DMS114 treated with DMSO at 0.1 percent for 48 hours (cell line): ENCODE measurements around the gene LETMD1.
"Not testable (repeated sequence)": the region's sequence is repeated elsewhere in the genome, so short reads cannot be mapped to it uniquely, and the experiment has no call there.

Experiments
- DNase-seq: peaks from one replicate; lab custom pipeline; 2025; ENCODE audit not compliant: unreplicated experiment; lab: John Stamatoyannopoulos, UW

LETMD1 gene, protein sequence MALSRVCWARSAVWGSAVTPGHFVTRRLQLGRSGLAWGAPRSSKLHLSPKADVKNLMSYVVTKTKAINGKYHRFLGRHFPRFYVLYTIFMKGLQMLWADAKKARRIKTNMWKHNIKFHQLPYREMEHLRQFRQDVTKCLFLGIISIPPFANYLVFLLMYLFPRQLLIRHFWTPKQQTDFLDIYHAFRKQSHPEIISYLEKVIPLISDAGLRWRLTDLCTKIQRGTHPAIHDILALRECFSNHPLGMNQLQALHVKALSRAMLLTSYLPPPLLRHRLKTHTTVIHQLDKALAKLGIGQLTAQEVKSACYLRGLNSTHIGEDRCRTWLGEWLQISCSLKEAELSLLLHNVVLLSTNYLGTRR

DNA sequence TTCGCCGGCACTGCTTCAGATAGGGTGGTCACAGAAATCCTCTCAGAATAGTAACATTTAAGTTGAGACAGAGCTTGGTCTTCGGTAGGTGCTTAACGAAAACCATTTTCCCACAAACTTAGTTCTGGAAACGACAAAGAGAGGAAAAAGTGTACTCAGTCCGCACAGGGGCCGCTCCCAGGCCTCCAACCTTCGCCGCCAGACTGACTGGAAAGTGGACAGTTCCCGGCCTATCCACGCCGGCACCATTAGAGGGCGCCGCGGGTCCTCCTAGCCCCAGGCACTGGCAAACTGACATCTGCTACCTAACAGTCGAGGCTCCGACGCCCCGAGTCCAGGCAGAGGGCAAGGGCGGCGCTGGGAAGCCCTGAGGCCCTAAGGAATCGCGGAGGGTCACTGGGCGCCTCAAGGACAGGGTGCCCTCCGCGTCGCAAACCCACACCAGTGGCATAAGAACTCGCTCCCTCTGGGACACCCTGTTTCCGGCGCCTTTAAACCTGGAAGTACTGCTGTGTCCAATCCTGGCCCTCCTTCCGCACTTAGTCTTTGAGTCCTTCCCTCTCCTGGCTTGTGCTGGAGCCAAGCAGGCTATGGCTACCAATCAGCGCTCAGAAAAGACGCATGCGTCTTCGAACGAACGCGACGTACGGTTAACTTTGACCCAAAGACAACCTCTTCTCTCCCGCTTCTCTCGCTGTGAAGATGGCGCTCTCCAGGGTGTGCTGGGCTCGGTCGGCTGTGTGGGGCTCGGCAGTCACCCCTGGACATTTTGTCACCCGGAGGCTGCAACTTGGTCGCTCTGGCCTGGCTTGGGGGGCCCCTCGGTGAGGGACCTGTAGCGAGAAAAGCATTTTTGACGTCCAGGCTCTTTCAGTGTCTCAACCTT lies at the start of gene LETMD1:
Gene LETMD1 (plus strand): TSS at position 673 of the 886 bp plus-strand sequence. CDS start 30 bp downstream, at position 703.
- peak; percentile 99 for DNase-seq

DNA sequence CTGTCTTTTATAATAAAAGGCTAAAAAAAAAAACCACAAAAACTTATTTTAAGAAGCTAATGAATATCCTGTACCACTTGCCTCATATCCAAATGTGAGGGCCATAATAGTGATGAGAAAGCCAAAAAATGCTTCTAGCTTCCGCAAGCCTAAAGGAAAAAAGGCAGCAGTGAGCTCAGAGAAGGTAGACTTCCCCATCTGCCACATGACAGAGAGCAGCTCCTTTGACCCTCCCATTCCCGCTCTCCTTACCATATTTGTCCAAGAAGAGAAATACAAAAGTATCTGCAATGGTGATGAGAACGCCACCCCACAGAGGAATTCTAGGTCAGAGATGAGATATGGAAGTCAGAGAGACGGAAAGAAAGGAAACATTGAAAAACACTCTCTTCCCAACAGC lies 49.0 kb upstream of the LETMD1 start:
- no peak for DNase-seq

DNA sequence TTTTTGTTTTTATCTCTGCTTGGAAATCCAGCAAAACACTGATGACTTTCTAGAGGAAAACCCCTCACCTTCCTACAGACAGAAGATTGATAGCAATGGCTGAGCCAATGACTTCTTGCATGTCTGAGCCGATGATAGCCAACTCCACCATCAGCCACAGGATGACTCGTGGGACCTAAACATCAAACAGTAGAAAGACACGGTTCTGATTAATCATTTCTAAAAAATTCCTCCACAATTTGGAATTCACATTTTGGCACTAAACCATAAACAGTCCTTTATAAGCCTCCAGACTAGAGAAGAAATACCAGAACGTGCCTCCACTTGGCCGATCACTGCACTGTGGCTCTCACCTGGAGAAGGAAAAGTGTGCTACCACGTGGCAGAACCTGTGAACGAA lies 47.9 kb upstream of the LETMD1 start:
- DNase-seq = no peak

DNA sequence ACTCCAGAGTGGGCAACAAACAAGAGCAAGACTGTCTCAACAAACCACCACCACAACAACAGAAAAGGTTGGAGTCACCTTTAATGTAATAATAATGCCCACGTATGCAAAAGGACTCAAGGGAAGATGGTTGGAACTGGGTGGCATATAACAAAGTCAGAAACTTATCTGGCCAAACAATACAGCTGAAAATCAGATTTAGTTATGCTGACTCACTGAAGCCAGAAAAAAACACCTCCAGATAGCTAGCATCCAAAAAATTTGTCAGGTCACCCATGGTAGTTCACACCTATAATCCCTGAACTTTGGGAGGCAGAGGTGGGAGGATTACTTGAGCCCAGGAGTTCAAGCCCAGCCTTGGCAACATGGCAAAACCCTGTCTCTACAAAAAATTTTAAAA lies 46.3 kb upstream of the LETMD1 start:
- DNase-seq = no peak

DNA sequence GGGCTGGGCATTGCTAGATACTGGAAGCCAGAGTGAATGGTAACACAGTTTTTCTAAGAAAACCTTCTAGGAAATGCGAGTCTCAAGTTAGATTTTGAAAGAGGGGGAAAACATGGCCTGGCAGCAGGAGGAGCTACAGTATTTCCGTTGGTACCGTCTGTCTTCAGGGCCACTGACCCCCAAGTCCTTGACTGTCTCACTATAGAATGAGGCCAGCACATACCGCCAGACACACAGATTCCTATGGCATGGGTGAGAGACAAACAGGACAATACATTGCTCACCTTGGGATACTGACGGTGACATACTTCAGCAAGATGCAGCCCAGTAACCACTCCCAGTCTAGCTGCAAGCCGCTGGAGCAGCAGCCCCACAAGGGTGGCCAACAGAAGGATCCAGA lies 43.6 kb upstream of the LETMD1 start:
- no peak for DNase-seq

DNA sequence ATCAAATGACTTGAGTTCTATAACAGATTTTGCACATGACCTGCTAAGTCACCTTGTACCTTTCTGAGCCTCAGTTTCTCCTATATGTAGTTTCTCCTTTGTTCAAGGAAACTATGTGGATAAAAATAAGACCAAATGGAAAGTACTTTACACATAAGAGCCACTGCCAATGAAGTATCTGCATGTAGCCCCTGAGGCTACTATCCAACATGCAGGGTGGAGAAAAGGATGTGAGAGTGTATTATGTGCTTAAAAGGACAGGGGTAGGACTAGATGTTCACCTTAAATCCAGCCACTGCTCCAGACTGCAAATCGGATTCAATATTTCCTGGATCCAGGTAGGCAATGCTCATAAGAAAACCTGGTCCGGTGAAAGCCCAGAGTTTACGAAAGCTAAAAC lies 43.1 kb upstream of the LETMD1 start:
- no peak for DNase-seq

DNA sequence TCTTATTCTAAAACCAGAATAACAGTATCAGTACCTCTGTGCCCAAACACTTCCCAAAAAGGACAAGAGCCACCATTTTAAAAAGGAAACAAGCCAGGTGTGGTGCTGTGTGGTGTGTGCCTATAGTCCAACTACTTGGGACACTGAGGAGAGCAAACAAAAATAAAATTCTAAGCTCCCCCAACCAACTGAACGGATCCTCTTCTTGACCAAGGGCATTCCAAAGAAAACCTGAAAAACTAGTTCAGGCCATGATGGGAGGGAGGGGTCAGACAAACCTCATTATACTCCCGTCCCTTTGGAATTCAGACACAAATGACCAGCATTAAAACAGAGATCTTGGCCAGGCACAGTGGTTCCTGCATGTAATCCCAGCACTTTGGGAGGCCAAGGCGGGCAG lies 42.5 kb upstream of the LETMD1 start:
- DNase-seq = no peak

DNA sequence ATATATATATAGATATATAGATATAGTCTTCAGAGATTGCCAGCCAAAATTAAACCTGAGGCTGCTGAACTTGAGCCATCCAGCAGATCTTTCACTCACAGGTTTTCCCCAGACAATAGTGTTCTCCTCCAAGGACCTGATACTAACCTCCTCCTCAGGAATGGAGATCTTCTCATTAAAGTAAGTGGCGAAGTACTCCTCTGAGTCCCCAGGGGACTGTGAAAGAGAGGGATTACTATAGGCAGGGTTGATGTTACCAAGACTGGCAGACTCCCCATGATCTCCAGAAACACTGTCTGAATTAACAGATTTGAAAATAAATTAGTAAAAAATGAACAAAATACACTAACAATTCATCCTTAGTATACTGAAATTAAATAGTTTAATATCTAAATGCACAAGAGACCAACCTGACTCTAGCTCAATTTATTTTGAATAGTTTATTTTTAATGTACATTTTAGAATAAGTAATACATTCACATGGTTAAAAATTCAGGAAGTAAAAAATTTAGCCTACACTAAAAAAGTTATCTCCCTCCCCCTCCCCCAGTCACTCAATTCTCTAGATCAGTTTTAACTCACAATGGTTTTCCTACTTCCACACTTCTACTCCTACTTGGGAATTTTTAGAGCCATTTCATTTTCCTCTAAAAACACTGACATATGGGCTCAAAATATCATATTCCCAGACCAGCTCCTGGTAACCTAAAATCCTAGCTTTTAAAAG lies 39.6 kb upstream of the LETMD1 start:
- DNase-seq = no peak

DNA sequence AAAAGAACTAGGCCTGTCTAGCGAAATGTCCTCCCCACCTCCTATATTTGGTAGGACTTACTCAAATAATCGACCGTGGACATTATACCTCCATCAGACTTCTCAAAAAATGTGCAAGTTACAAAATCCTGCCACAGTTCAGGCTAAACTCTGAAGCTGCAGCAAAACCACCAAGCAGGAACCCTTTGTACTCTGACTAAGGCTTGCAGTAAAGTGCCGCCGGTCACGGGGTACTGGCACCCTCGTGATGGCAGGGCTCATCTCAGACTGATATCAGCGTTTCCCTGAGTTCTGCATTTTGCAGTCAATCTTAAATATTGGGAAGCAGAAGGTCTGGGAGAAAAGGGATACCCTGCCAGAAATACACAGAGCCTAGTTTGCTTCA lies 39.1 kb upstream of the LETMD1 start:
- DNase-seq = no peak

DNA sequence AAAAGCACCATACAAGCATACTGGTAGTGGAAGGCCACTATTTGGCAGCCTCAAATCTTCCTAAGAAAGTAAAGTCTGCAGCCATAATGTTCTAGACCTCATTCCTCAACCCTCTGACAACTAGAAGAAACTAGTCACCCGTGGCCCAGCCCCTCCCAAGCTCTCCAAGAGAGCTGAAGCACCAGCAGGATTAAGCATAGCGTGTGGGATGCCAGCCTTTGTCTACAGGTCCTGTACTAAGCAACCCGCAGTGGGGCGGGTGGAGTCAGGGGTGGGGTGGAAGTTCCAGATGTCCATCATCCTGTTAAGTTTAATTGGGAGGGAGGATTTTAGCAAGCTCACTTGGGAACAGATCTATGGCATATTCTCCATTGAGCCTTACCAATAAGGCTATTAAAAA lies 36.2 kb upstream of the LETMD1 start:
- no peak for DNase-seq

DNA sequence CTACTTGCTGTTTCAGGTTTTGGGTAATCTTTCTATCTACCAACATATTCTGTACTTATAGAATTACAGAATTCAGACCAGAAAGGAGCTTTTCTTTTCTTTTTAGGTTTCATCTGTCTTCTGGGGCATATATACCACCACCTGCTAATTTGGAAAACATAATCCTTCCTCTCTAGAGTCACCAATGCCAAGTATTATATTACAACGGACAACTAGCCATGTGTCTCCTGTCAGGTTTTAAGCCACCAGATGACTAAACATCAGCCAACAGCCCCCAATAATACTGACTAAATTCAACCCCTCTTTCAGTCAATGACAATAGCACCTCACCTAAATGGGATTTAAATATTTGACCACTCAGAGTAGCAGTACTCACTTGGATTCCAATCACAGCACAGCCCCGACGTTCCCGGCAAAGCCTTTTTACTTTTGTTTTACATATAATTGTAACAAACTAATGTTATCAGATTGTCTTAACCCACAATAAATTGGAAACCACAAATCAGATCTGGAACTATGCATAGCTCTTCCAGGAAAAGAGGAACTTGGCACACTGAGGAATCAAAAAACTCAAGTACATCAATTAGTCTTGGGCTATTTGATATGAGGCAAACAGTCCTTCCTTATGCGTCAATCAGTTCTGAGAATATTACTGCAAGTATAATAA lies 35.4 kb upstream of the LETMD1 start:
- no peak for DNase-seq

DNA sequence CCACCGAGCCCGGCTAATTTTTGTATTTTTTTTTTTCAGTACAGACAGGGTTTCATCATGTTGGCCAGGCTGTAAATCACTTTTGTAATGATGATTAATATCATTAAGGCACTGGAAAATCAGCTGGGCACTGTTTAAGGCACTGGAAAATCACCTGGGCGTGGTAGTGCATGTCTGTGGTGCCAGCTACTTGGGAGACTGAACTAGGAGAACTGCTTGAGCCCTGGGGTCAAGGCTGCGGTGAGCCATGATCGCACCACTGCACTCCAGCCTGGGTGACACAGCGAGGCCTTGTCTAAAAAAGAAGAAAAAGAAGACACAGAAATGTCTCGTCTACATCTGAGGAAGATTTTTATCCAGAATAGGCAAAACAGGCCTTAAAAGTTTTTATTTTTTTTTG lies 34.7 kb upstream of the LETMD1 start:
- no peak for DNase-seq

DNA sequence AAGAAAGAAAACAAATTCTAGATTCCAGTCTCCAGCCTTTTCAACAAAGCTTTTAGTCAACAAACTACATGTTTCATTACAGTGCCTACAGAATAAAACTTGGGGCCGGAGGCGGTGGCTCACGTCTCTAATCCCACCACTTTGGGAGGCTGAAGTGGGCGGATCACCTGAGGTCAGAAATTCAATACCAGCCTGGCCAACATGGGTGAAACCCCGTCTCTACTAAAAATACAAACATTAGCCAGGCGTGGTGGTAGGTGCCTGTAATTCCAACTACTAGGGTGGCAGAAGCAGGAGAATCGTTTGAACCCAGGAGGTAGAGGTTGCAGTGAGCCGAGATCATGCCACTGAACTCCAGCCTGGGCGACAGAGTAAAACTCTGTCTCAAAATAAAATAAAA lies 33.7 kb upstream of the LETMD1 start:
- not testable (repeated sequence) for DNase-seq

DNA sequence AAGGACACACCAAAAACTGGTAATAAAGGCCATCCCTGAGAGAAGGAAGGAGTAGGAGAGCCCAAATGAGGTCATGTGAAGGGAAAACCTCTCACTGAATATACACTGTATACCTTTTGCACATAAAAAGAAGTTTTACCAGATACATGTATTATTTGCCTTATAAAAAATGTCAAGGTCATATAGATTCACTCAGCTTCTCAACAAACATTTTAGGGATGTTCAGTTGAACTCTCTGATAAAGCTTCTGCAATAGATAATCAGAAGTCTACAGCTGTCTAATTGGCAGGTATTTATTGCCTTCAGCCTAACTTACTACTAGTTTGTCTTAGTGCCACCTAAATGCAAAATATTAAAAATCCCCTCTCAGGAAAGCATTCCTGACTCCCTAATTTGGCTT lies 30.7 kb upstream of the LETMD1 start:
- DNase-seq = no peak

DNA sequence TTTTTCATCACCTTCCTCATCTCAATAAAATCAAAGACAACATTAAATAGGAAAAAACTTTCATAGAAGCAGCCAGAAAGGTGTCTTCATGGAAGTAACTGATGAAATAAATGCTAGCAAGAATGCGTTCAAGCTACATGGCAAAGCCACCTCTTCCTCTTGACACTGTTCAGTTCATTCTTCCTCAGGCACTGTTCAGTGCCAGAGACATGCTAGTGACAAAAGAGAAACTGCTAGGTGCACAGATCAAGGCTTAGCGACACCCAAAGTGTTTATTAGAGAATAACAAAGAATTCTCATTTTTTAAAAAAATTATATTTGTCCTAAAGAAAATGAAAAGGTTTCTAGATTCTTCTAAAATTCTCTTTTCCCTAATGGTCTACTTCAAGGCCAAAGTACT lies 29.2 kb upstream of the LETMD1 start:
- no peak for DNase-seq

DNA sequence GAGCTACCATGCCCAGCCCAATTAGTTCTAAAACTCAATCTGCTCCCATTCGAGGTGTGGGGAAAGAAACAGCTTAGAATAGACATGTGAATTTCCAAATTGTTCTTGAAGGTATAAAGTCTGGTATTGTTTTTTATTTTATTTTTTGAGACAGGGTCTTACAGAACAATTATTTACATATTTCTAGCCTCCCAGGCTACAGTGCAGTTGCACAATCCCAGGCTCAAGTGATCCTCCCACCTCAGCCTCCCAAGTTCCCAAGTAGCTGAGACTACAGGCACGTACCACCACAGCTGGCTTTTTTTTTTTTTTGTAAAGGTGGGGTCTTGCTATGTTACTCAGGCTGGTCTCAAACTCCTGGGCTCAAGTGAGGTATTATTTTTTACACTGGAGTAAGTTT lies 28.2 kb upstream of the LETMD1 start:
- DNase-seq = no peak

DNA sequence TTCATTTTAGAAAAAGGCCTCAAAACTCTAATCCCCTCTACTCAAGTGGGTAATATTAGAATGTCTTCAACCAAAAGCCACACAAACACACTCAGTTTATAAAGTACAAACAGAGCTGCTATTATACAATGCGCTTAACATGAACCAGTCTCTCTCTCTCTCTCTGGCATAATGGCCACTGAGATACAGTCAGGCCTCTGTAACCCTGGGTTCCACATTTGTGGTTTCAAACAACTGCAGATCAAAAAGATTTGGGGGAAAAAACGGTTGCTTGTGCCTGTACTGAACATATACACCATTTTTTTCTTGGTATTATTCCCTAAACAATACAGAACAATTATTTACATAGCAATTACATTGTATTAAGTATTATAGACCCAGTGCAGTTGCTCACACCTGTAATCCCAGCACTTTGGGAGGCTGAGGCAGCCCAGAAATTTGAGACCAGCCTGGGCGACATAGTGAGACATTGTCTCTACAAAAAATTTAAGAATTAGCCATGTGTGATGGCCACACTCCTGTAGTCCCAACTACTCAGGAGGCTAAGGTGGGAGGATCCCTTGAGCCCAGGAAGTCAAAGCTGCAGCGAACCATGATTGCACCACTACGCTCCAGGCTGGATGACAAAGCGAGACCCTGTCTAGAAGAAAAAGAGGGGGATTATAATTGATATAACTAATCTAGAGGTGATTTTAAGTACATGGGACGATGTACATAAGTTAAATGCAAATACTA lies 27.5 kb upstream of the LETMD1 start:
- no peak for DNase-seq

DNA sequence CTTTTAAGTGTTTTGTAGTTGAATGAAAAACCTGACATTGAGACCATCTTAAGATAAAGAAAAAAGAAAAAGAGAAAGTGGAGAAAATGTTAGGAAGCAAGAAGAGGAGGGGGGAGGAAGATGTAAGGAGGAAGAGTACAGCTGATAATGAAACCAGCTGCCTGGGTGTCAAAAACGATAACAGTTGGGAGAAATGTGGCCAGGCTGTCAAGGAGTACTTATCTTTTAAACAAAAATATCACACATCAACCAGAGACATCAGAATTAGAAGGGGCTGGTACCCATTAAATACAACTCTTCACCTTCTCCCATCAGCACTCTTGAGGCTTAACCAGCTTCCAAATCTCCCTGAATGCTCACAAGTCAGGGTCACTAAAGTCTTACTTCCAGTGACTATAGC lies 26.4 kb upstream of the LETMD1 start:
- DNase-seq = no peak

DNA sequence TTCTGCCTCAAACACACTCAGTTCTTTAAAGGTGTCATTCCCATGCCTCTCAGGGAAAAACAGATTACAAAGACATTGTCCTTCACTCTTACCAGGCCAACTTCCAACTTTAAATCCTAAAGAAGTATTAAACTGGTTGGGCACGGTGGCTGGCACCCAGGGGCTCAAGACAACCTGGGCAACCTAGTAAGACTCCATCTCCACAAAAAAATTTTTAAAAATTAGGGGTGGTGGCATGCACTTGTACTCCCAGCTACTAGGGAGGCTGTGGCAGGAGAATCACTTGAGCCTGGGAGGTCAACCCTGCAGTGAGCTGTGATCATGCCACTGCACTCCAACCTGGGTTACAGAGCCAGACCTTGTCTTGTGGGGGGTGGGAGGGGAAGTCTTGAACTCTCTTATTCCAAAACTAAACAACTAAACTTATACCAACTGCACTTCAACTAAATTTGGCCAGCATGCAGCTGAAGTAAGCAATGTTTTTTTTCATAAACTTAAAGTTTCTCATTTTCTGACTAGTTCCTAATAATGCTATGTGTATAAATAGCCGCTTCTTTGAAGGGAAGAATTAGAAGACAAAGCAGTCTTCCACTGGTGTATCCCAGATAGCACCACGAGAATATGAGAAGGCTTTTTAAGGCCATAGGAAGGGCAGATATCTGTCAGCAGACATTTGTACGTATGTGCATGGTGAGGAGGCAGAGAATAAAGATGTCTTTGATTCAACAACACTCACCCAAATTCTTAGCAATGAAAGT lies 24.3 kb upstream of the LETMD1 start:
- no peak for DNase-seq

DNA sequence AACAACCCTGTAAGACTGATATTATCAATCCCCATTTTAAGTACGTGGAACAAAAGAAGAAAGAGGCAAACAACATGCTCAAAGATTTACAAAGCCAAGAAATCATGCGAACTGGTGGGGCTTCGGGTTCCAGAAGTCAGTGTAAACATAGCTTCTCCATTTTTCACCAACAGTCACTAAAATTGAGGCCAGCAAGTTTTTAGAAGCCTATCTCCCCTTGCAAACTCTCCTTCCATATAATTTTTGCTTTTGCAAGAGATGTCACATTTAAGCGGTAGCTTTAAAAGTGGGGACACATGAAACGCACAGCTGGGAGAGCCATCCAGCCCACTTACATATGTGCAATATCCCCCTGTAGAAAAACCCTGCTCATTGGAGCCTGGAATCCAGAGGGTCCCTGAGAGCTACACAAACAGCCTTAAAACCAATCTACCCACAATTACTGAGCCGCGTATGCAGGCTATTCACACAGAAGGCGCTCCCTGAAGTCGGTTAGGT lies 22.7 kb upstream of the LETMD1 start:
- DNase-seq = no peak
